Memory B cell (primary cell): ENCODE measurements around the gene BTF3L4.

ENCODE experiments used
- ATAC-seq: fragments of 150-1000 bp; cut with Tn5 transposase; 2 replicates; pipeline ENCODE4 v1.10.0; 2021; ENCODE audit warnings: low read depth, mild to moderate bottlenecking, moderate library complexity
- DNase-seq, 2 donors: peaks; one replicate each; pipeline ENCODE4 v3.0.0; 2022; ENCODE audit warnings: low spot score in 2 of 2
- H3K27ac Mint-ChIP-seq: one replicate; pipeline ENCODE4 v1.8.0; 2022; ENCODE audit warnings: mild to moderate bottlenecking, moderate library complexity, mixed read lengths
- H3K27me3 Mint-ChIP-seq: one replicate; pipeline ENCODE4 v1.8.0; 2022; ENCODE audit warnings: mixed read lengths
- H3K36me3 Mint-ChIP-seq: one replicate; pipeline ENCODE4 v1.8.0; 2022; ENCODE audit warnings: mild to moderate bottlenecking, mixed read lengths
- H3K4me1 Mint-ChIP-seq: one replicate; pipeline ENCODE4 v1.8.0; 2022; ENCODE audit warnings: mixed read lengths
- H3K4me3 Mint-ChIP-seq: one replicate; pipeline ENCODE4 v1.8.0; 2022; ENCODE audit warnings: mild to moderate bottlenecking, moderate library complexity, mixed read lengths
- H3K9me3 Mint-ChIP-seq: one replicate; pipeline ENCODE4 v1.8.0; 2022; ENCODE audit warnings: mixed read lengths

BTF3L4 gene

GRCh38 chr1:52123622-52124021 is 67.5 kb downstream of the BTF3L4 start:
- ATAC-seq (no peak), DNase-seq (no peak)
- Mint-ChIP-seq H3K4me1 (no peaks in the 10 kb centered on the region), H3K4me3 (no peak overlapping the region), H3K27ac (no peak overlapping the region), H3K27me3 (peaks cover 13% of the 10 kb centered on the region), H3K9me3 (no peaks in the 10 kb centered on the region), H3K36me3 (no peaks in the 10 kb centered on the region)

DNA sequence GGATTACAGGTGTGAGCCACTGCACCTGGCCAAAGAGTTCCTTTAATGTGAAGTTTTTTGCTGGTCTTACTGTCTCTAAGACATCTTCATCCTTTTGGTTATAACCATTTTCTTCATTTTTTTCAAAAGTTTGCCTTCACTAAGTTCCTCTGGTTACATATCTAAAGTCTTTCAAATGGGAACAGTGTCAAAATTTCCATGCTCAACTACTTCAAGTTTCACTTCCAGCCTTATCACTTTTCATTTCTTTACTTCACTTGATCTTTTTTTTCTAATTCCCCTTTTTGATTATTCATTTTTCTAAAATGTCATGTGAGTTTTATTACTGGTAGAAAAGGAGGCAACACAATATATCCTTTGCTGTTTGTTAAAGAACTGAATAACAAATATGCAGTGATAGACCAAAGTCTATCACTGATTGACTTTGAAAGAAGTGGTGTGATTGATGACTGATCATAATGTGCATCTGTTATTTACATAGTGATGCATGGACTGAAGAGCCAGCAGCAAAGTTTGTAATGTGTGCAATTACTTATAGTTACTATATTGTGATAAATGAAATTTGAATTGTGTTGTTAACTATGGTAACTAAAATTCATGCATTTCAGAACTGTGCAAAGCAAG is 69.8 kb downstream of the BTF3L4 start:
- no peaks in the 10 kb centered on the region for H3K4me1 Mint-ChIP-seq
- H3K36me3 Mint-ChIP-seq, result no peaks in the 10 kb centered on the region
- H3K9me3 Mint-ChIP-seq, result no peaks in the 10 kb centered on the region
- no peak for ATAC-seq
- peaks cover 19% of the 10 kb centered on the region for H3K27me3 Mint-ChIP-seq
- no peak overlapping the region for H3K4me3 Mint-ChIP-seq
- DNase-seq, result no peak
- no peak overlapping the region for H3K27ac Mint-ChIP-seq

DNA sequence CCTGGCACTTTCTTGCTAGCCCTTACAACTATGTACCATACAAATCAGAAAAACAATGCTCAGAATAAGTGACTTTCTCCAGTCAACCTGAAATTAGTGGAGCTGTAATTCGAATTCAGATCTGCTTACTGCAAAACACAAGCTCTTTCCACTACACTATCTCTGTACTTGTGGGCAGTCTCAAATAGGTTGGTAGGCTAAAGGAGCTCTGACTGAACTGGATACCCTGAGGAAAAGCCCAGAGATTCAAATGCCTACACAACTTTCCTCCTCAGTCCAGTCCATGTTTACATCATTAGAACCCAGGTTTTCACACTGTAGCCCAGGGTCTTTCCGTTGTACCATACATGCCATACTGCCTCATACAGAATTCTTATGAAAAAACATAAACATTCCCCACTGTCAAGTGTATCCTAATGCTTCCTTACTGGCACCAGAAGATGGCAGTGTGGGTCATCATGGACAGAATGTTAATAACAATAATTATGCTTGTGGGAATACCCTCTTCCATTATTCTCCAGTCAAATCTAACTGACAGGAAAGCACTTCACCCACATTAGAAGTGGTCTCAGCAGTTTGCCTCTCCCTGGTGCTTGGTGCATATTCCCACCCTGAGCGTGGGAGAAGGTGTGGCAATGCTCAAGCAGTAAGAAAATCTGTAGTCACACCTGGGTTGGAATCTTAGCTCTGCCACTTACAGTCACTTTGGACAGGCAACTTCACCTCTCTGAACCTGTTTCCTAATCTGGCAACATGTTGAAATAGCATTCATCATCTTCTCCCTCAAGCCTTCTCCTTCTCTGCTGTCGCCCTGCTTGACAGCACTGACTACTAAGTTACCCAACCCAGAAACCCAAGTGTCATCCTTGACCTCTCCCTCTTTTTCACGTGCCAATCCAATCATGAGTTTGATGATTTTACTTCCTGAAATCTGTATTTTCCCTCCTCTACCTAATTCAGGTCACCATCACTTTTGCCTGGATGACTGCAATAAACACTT is 71.4 kb downstream of the BTF3L4 start:
- Mint-ChIP-seq H3K27me3 (peaks cover 19% of the 10 kb centered on the region), H3K4me3 (no peak overlapping the region), H3K36me3 (no peaks in the 10 kb centered on the region), H3K27ac (no peak overlapping the region), H3K4me1 (no peaks in the 10 kb centered on the region), H3K9me3 (no peaks in the 10 kb centered on the region)
- ATAC-seq (peak; percentile 43), DNase-seq (peak in 1 of 2 donors; percentile 14)

- no peak overlapping the region for H3K27ac Mint-ChIP-seq
- peak overlapping the region; percentile 18 for H3K4me3 Mint-ChIP-seq
- peaks cover 12% of the 10 kb centered on the region for H3K27me3 Mint-ChIP-seq
Observed at GRCh38 chr1:52139817-52140540, 83.9 kb downstream of the BTF3L4 start.

More at GRCh38 chr1:52139817-52140540, 83.9 kb downstream of the BTF3L4 start:
- H3K9me3 Mint-ChIP-seq, result no peaks in the 10 kb centered on the region
- no peak for ATAC-seq
- H3K36me3 Mint-ChIP-seq, result no peaks in the 10 kb centered on the region
- H3K4me1 Mint-ChIP-seq, result peaks cover 25% of the 10 kb centered on the region
- no peak for DNase-seq
